ENCODE measurements around the gene NAT14.

GRCh38 chr19:55481148-55481793, 3.7 kb upstream of the NAT14 start:
- TF ChIP-seq CTCF (IDR thresholded peaks at IDR 0.05) = no peak
- no peak for TF ChIP-seq SIN3A (IDR thresholded peaks at IDR 0.05; ENCODE audit: borderline replicate concordance, insufficient read depth, low read depth, low read length)
- no peak for TF ChIP-seq POLR2AphosphoS5 (IDR thresholded peaks at IDR 0.05; ENCODE audit: low read depth, low read length)
- no peak for TF ChIP-seq TCF7L2 (IDR thresholded peaks at IDR 0.05; ENCODE audit: low read depth, low read length)
- no peak for TF ChIP-seq REST (IDR thresholded peaks at IDR 0.05; ENCODE audit: insufficient read depth in 1 of 2, low read depth in 2 of 2, low read length in 1 of 2)

Measured in Panc1 (cell line).